ENCODE data around the gene ABCB7. TPM values are rescaled to one million over a fixed set of nuclear protein-coding genes. Genes with fewer than 3 reads are reported as not detected.
"Not testable (repeated sequence)": the region's sequence is repeated elsewhere in the genome, so short reads cannot be mapped to it uniquely, and the experiment has no call there.

ABCB7 gene
- polyA plus RNA-seq, 1 donor, result 20.6 TPM

GRCh38 chrX:75096331-75096730 lies 59.8 kb downstream of the ABCB7 start:
- no peak for DNase-seq

GRCh38 chrX:75086731-75087195 lies 69.3 kb downstream of the ABCB7 start:
- no peak for DNase-seq

- DNase-seq, result no peak
Observed at GRCh38 chrX:75084757-75085156, 71.3 kb downstream of the ABCB7 start.

GRCh38 chrX:75076429-75076828 lies 79.7 kb downstream of the ABCB7 start:
- DNase-seq, result no peak

GRCh38 chrX:75074475-75074874 lies 81.6 kb downstream of the ABCB7 start:
- DNase-seq, result no peak

- no peak for DNase-seq
Observed at GRCh38 chrX:75071334-75071733, 84.7 kb downstream of the ABCB7 start.

- no peak for DNase-seq
Observed at GRCh38 chrX:75067931-75068330, 88.2 kb downstream of the ABCB7 start.

GRCh38 chrX:75061701-75062100 lies 94.4 kb downstream of the ABCB7 start:
- no peak for DNase-seq

- DNase-seq, result no peak
Observed at GRCh38 chrX:75051047-75051446, 105.0 kb downstream of the ABCB7 start.

- no peak for DNase-seq
Observed at GRCh38 chrX:75045369-75045768, 110.7 kb downstream of the ABCB7 start.

- not testable (repeated sequence) for DNase-seq
Observed at GRCh38 chrX:75044142-75044541, 111.9 kb downstream of the ABCB7 start.

- DNase-seq, result no peak
Observed at GRCh38 chrX:75038925-75039324, 117.2 kb downstream of the ABCB7 start.

Other genes starting within 250 kb of the ABCB7 start
- gene NEXMIF, start 230.8 kb downstream of the ABCB7 start, polyA plus RNA-seq (ENCODE audit: insufficient read length), result 0.27 TPM
- 8.9 TPM for gene UPRT, start 117.8 kb upstream of the ABCB7 start, polyA plus RNA-seq (ENCODE audit: insufficient read length)